GM12892 (cell line): ENCODE measurements around the gene DSG2.

ENCODE experiments used
- POLR2A ChIP-seq: IDR thresholded peaks from 2 replicates; pipeline ENCODE4 v1.6.1; 2011; ENCODE audit warnings: low read depth, low read length, control low read depth
- POLR2AphosphoS5 ChIP-seq: IDR thresholded peaks from 2 replicates; pipeline ENCODE4 v1.6.1; 2011; ENCODE audit warnings: low read depth, low read length, control low read depth

GRCh38 chr18:31512203-31512764 is 14.3 kb downstream of the DSG2 start:
- TF ChIP-seq POLR2A (no peak), POLR2AphosphoS5 (no peak)
